Heart left ventricle (tissue), 16 donors: ENCODE measurements around the gene SLC2A8. TPM values are rescaled to one million over a fixed set of nuclear protein-coding genes. Genes with fewer than 3 reads are reported as not detected.

Experiments
- ATAC-seq, 4 donors: fragments of 200-7000 bp; cut with Tn5 transposase; one replicate each; pipeline ENCODE4 v1.9.1; 2020 to 2022; ENCODE audit warnings: moderate library complexity in 4 of 4, mild to moderate bottlenecking in 3 of 4, moderate number of reproducible peaks in 1 of 4
- DNase-seq, 5 donors: peaks; one replicate each; pipeline ENCODE4 v3.0.0-alpha.2; 2020
- H3K27ac ChIP-seq, 12 donors: fragments of 200-600 bp; sonication (generic) in 4 of 12; one replicate each; pipeline versions ENCODE4 v1.5.0 to v1.8.0; 2016 to 2022; ENCODE audit warnings: mild to moderate bottlenecking in 2 of 12
- H3K27me3 ChIP-seq, 9 donors: fragments of 200-600 bp; sonication (generic) in 2 of 9; one replicate each; pipeline versions ENCODE4 v1.5.1 to v1.8.0; 2016 to 2022; ENCODE audit warnings: mild to moderate bottlenecking in 3 of 9
- H3K36me3 ChIP-seq, 9 donors: fragments of 200-600 bp; sonication (generic) in 2 of 9; one replicate each; pipeline versions ENCODE4 v1.5.0 to v1.8.0; 2018 to 2022; ENCODE audit warnings: mild to moderate bottlenecking in 2 of 9
- H3K4me1 ChIP-seq, 12 donors: fragments of 200-600 bp; sonication (generic) in 4 of 12; one replicate each; pipeline versions ENCODE4 v1.5.0 to v1.8.0; 2016 to 2022; ENCODE audit warnings: mild to moderate bottlenecking in 3 of 12
- H3K4me3 ChIP-seq, 12 donors: fragments of 200-600 bp; sonication (generic) in 4 of 12; one replicate each; pipeline versions ENCODE4 v1.5.0 to v1.8.0; 2017 to 2022; ENCODE audit warnings: mild to moderate bottlenecking in 9 of 12, moderate library complexity in 4 of 12
- H3K9me3 ChIP-seq, 12 donors: fragments of 200-600 bp; sonication (generic) in 4 of 12; one replicate each; pipeline versions ENCODE4 v1.5.0 to v1.8.0; 2016 to 2022; ENCODE audit warnings: mild to moderate bottlenecking in 1 of 12
- POLR2A ChIP-seq, 2 donors: fragments of 450-650 bp; IDR thresholded peaks; one replicate each; pipeline ENCODE4 v1.6.1; 2017; ENCODE audit warnings: antibody characterized with exemption in 2 of 2, mild to moderate bottlenecking in 2 of 2, moderate library complexity in 2 of 2
- WGBS, 4 donors: extraction: QIAGEN DNeasy Blood & Tissue Kit in 2 of 4; methylation state at CpG; one replicate each; pipeline versions ENCODE4 v1.1.5 to v1.1.7; 2013 to 2018; 5-methylcytosine and 5-hydroxymethylcytosine counted together
- intact Hi-C, 10 donors: fragments of 100-400 bp; cut with DNase I; formaldehyde crosslinking; loops; one replicate each; pipeline versions ENCODE4 v1.11.1 to v1.14.2; 2022
- polyA plus RNA-seq, 2 donors: library from polyadenylated mRNA; stranded (reverse); fragments of 200-250 nt; gene quantifications; one replicate each; pipeline ENCODE4 v1.2.3, GENCODE V29; 2013
- total RNA-seq, 9 donors: library from RNA; depleted of rRNA in 2 of 9; stranded (reverse); fragments of >200 nt in 2 of 9; fragmentation: NEBNext Ultra II Directional in 3 of 9; extraction: Animal tissue kit (Norgen Biotek cat#: 25700) in 3 of 9; gene quantifications; one replicate each; pipeline versions ENCODE4 v1.1.0 to v1.2.4, GENCODE V29; 2016 to 2023
- TF ChIP-seq, protein P1 (sequence below), 12 donors: fragments of 200-600 bp; sonication (generic) in 4 of 12; IDR thresholded peaks; one replicate each; pipeline versions ENCODE4 v1.5.0 to v1.8.0; 2018 to 2022; ENCODE audit warnings: antibody characterized with exemption in 12 of 12, mild to moderate bottlenecking in 5 of 12
- donor health status: ischemic (EF 13 %, LVEDD 7.1; RV severe dilation, severe dysfunction).
- donor health status: healthy with polysubstance abuse.
- donor health status: DM: no; HTN: yes; CAD: no.
- donor health status: DM: no; HTN: no; CAD: no.
- donor health status: ischemic (EF 25% LVEDD 6.9; RV normal size, moderate dysfunction).
- donor health status: ischemic (EF 25% LVEDD 5.7; RV mildly dilated, moderate dysfunction).
- donor health status: healthy.
- donor health status: DM: yes; HTN: yes; CAD: no.
- donor health status: ischemic (EF 35%, LVEDD 5.7; RV mildly dilated, moderate dysfunction).
- donor health status: nonischemic (EF 11% LVEDD 7.7; RV severe dilation, severe dysfunction).
- donor health status: DM: yes; HTN: yes; CAD: no.
- donor health status: PGD.
- donor health status: ischemic (EF 29% LVEDD 5.4; RV normal size, mild dysfunction).
- donor health status: nonischemic (EF 23%, LVEDD 6.1; RV moderate dilation, normal function).

SLC2A8 gene
- total and polyA plus RNA-seq, 11 donors: 12.1 to 25.0 (median 15.6) TPM

- WGBS, 4 donors: 68 to 78% (median 71%) methylated on average over 13 of the region's 13 CpGs
- ATAC-seq: peak in 3 of 4 donors; percentile 21 to 47 (median 39)
- TF ChIP-seq, protein P1, sequence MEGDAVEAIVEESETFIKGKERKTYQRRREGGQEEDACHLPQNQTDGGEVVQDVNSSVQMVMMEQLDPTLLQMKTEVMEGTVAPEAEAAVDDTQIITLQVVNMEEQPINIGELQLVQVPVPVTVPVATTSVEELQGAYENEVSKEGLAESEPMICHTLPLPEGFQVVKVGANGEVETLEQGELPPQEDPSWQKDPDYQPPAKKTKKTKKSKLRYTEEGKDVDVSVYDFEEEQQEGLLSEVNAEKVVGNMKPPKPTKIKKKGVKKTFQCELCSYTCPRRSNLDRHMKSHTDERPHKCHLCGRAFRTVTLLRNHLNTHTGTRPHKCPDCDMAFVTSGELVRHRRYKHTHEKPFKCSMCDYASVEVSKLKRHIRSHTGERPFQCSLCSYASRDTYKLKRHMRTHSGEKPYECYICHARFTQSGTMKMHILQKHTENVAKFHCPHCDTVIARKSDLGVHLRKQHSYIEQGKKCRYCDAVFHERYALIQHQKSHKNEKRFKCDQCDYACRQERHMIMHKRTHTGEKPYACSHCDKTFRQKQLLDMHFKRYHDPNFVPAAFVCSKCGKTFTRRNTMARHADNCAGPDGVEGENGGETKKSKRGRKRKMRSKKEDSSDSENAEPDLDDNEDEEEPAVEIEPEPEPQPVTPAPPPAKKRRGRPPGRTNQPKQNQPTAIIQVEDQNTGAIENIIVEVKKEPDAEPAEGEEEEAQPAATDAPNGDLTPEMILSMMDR (IDR thresholded peaks at IDR 0.05): no peak
- no peak for TF ChIP-seq POLR2A (IDR thresholded peaks at IDR 0.05)
- Histone ChIP-seq H3K9me3 (no peaks in the 10 kb centered on the region), H3K27me3 (no peaks in the 10 kb centered on the region), H3K36me3 (peaks cover 0 to 16% (median 0%) of the 10 kb centered on the region in 9 donors), H3K4me3 (no peak overlapping the region), H3K27ac (peak overlapping the region in 2 of 12 donors; percentile 23 to 34), H3K4me1 (peaks cover 0 to 24% (median 4%) of the 10 kb centered on the region in 12 donors)
- intact Hi-C loops: no loop called here
- no peak for DNase-seq
Measured at GRCh38 chr9:127370672-127371648, 26.0 kb upstream of the SLC2A8 start.

DNA sequence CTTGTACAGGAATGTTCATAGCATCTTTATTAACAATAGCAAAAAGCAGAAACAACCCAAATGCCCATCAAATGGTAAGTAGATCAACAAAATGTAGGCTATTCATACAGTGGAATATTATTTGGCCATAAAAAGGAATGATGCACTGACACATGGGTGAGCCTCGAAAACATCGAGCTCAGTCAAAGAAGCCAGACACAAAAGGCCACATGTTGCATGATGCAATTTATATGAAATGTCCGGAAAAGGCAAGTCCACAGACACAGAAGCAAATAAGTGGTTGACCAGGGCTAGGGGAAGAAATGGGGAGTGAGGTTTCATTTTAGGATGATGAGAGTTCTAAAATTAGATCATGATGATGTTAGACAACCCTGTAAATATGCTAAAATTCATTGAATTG is 16.5 kb upstream of the SLC2A8 start:
- TF ChIP-seq POLR2A (IDR thresholded peaks at IDR 0.05): no peak
- TF ChIP-seq, protein P1 (IDR thresholded peaks at IDR 0.05): no peak
- DNase-seq (no peak), ATAC-seq (no peak)
- intact Hi-C loops: no loop called here
- H3K36me3 ChIP-seq: no peaks in the 10 kb centered on the region
- no peak overlapping the region for H3K4me3 ChIP-seq
- peaks cover 0 to 11% (median 2%) of the 10 kb centered on the region in 12 donors for H3K9me3 ChIP-seq
- no peaks in the 10 kb centered on the region for H3K4me1 ChIP-seq
- WGBS, 4 donors: 92 to 97% (median 94%) methylated on average over 3 of the region's 3 CpGs
- H3K27me3 ChIP-seq: no peaks in the 10 kb centered on the region
- no peak overlapping the region for H3K27ac ChIP-seq

DNA sequence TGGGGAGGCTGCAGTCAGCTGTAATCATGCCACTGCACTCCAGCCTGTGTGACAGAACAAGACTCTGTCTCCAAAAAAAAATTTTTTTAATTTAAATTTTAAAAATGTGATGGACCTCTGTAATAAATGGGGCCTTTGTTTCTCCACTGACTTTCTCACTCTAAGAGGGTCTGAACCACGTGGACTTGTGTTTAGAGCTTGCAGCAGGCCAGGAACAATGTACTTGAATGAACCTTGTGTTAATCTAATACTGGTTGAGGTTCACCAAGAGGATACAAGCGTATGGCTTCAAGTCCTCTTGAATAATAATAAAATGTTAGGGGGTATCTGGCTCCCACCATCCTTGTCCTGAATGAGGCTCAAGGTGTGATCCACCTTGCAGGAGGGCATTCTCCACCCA is 14.4 kb upstream of the SLC2A8 start:
- peaks cover 0 to under 1% (median 0%) of the 10 kb centered on the region in 12 donors for H3K4me1 ChIP-seq
- peaks cover 0 to 10% (median 0%) of the 10 kb centered on the region in 9 donors for H3K36me3 ChIP-seq
- H3K27ac ChIP-seq: no peak overlapping the region
- no peaks in the 10 kb centered on the region for H3K27me3 ChIP-seq
- ATAC-seq: no peak
- 76 to 95% (median 85%) methylated on average over 2 of the region's 2 CpGs for WGBS, 4 donors
- intact Hi-C loops: no loop called here
- no peak for DNase-seq
- H3K4me3 ChIP-seq: no peak overlapping the region
- TF ChIP-seq, protein P1 (IDR thresholded peaks at IDR 0.05): no peak
- no peak for TF ChIP-seq POLR2A (IDR thresholded peaks at IDR 0.05)
- peaks cover 0 to 11% (median 2%) of the 10 kb centered on the region in 12 donors for H3K9me3 ChIP-seq

GRCh38 chr9:127384016-127384730 is 12.8 kb upstream of the SLC2A8 start:
- H3K27me3 ChIP-seq: no peaks in the 10 kb centered on the region
- peaks cover 0 to 19% (median 0%) of the 10 kb centered on the region in 9 donors for H3K36me3 ChIP-seq
- H3K27ac ChIP-seq: no peak overlapping the region
- H3K9me3 ChIP-seq: peaks cover 0 to 5% (median 0%) of the 10 kb centered on the region in 12 donors
- peaks cover 0 to 17% (median 0%) of the 10 kb centered on the region in 12 donors for H3K4me1 ChIP-seq
- intact Hi-C loops: no loop called here
- WGBS, 4 donors: 87 to 90% (median 89%) methylated on average over 11 of the region's 11 CpGs
- ATAC-seq (no peak), DNase-seq (peak in 1 of 5 donors; percentile 48)
- TF ChIP-seq, protein P1 (IDR thresholded peaks at IDR 0.05): no peak
- TF ChIP-seq POLR2A (IDR thresholded peaks at IDR 0.05): no peak
- no peak overlapping the region for H3K4me3 ChIP-seq
